SJSA1 (cell line): Measurements from ENCODE around the gene CBX8. TPM values are rescaled to one million over a fixed set of nuclear protein-coding genes. Genes with fewer than 3 reads are reported as not detected.
"Not testable (repeated sequence)": the region's sequence is repeated elsewhere in the genome, so short reads cannot be mapped to it uniquely, and the experiment has no call there.

Experiments
- DNase-seq, 2 experiments: peaks; one replicate each; pipeline ENCODE4 v3.0.0-alpha.2; 2015 to 2020; ENCODE audit warnings: low spot score in 2 of 2, low read depth in 1 of 2
- H3K27ac ChIP-seq: fragments of 250-450 bp; sonication (Bioruptor Pico); 2 replicates; pipeline ENCODE4 v1.5.1; 2020; ENCODE audit warnings: mild to moderate bottlenecking, moderate library complexity
- H3K27me3 ChIP-seq: fragments of 250-450 bp; sonication (Bioruptor Pico); replicated peaks from 2 replicates; pipeline ENCODE4 v1.5.1; 2020; ENCODE audit warnings: mild to moderate bottlenecking, moderate library complexity
- H3K36me3 ChIP-seq: fragments of 250-450 bp; sonication (Bioruptor Pico); 2 replicates; pipeline ENCODE4 v1.5.1; 2020; ENCODE audit warnings: mild to moderate bottlenecking
- H3K4me1 ChIP-seq: fragments of 250-450 bp; sonication (Bioruptor Pico); replicated peaks from 2 replicates; pipeline ENCODE4 v1.6.1; 2021; ENCODE audit warnings: mild to moderate bottlenecking
- H3K4me3 ChIP-seq: fragments of 250-450 bp; sonication (Bioruptor Pico); 2 replicates; pipeline ENCODE4 v1.5.1; 2020; ENCODE audit warnings: mild to moderate bottlenecking
- H3K9me3 ChIP-seq: fragments of 250-450 bp; sonication (Bioruptor Pico); replicated peaks from 2 replicates; pipeline ENCODE4 v1.5.1; 2020; ENCODE audit warnings: mild to moderate bottlenecking
- total RNA-seq: library from RNA; depleted of rRNA; stranded (reverse); fragments of >200 nt; shearing (Covaris generic); gene quantifications from 2 replicates; pipeline ENCODE4 v1.2.3, GENCODE V29; 2014

CBX8 gene
- total RNA-seq, 1 experiment from 2014 or later = 21.0 TPM

GRCh38 chr17:79774561-79774975, 22.3 kb downstream of the CBX8 start:
- no peak for DNase-seq
- H3K27ac ChIP-seq = no peak overlapping the region
- H3K36me3 ChIP-seq = peaks cover 9% of the 10 kb centered on the region
- peaks cover 67% of the 10 kb centered on the region for H3K27me3 ChIP-seq
- no peak overlapping the region for H3K4me3 ChIP-seq
- peaks cover 16% of the 10 kb centered on the region for H3K4me1 ChIP-seq
- H3K9me3 ChIP-seq = no peaks in the 10 kb centered on the region

- not testable (repeated sequence) for H3K27ac ChIP-seq, DNase-seq, H3K9me3 ChIP-seq, H3K36me3 ChIP-seq, H3K4me3 ChIP-seq, H3K4me1 ChIP-seq
- peaks cover 73% of the 10 kb centered on the region for H3K27me3 ChIP-seq
Observed at GRCh38 chr17:79772726-79773125, 24.2 kb downstream of the CBX8 start.

GRCh38 chr17:79771276-79771675, 25.6 kb downstream of the CBX8 start:
- Histone ChIP-seq H3K27me3 (peaks cover 73% of the 10 kb centered on the region), H3K27ac (no peak overlapping the region), H3K36me3 (no peaks in the 10 kb centered on the region)

GRCh38 chr17:79769570-79770506, 27.0 kb downstream of the CBX8 start:
- H3K36me3 ChIP-seq = no peaks in the 10 kb centered on the region
- no peak for DNase-seq
- no peaks in the 10 kb centered on the region for H3K4me1 ChIP-seq
- H3K27me3 ChIP-seq = peaks cover 66% of the 10 kb centered on the region
- no peak overlapping the region for H3K4me3 ChIP-seq
- peaks cover 5% of the 10 kb centered on the region; the same call in 1 of the 2 replicates for H3K9me3 ChIP-seq
- no peak overlapping the region for H3K27ac ChIP-seq

More at GRCh38 chr17:79771276-79771675, 25.6 kb downstream of the CBX8 start:
- DNase-seq = no peak
- H3K9me3 ChIP-seq = peaks cover 5% of the 10 kb centered on the region; the same call in 1 of the 2 replicates
- H3K4me3 ChIP-seq = no peak overlapping the region
- H3K4me1 ChIP-seq = no peaks in the 10 kb centered on the region

- H3K9me3 ChIP-seq = peaks cover 5% of the 10 kb centered on the region; the same call in 1 of the 2 replicates
- no peak overlapping the region for H3K27ac ChIP-seq
- H3K4me3 ChIP-seq = no peak overlapping the region
- H3K4me1 ChIP-seq = no peaks in the 10 kb centered on the region
- H3K36me3 ChIP-seq = no peaks in the 10 kb centered on the region
- no peak for DNase-seq
- peaks cover 46% of the 10 kb centered on the region for H3K27me3 ChIP-seq
Observed at GRCh38 chr17:79765708-79766107, 31.2 kb downstream of the CBX8 start.

GRCh38 chr17:79761894-79762589, 34.8 kb downstream of the CBX8 start:
- H3K4me3 ChIP-seq = no peak overlapping the region
- no peaks in the 10 kb centered on the region for H3K4me1 ChIP-seq
- H3K27me3 ChIP-seq = peaks cover 37% of the 10 kb centered on the region
- no peaks in the 10 kb centered on the region for H3K36me3 ChIP-seq
- DNase-seq = no peak
- H3K27ac ChIP-seq = no peak overlapping the region
- no peaks in the 10 kb centered on the region for H3K9me3 ChIP-seq

- Histone ChIP-seq H3K36me3 (no peaks in the 10 kb centered on the region), H3K27ac (no peak overlapping the region), H3K27me3 (peaks cover 41% of the 10 kb centered on the region), H3K9me3 (no peaks in the 10 kb centered on the region), H3K4me3 (no peak overlapping the region), H3K4me1 (no peaks in the 10 kb centered on the region)
- no peak for DNase-seq
Observed at GRCh38 chr17:79760197-79760906, 36.5 kb downstream of the CBX8 start.

GRCh38 chr17:79758271-79758670, 38.6 kb downstream of the CBX8 start:
- H3K4me1 ChIP-seq = no peaks in the 10 kb centered on the region

GRCh38 chr17:79757140-79757745, 39.6 kb downstream of the CBX8 start:
- no peak overlapping the region for H3K27ac ChIP-seq
- H3K4me1 ChIP-seq = no peaks in the 10 kb centered on the region
- no peaks in the 10 kb centered on the region for H3K36me3 ChIP-seq
- no peaks in the 10 kb centered on the region for H3K9me3 ChIP-seq
- no peak overlapping the region for H3K4me3 ChIP-seq
- peaks cover 35% of the 10 kb centered on the region for H3K27me3 ChIP-seq
- DNase-seq = no peak

More at GRCh38 chr17:79758271-79758670, 38.6 kb downstream of the CBX8 start:
- H3K27ac ChIP-seq = no peak overlapping the region
- H3K27me3 ChIP-seq = peaks cover 37% of the 10 kb centered on the region
- no peak for DNase-seq
- no peak overlapping the region for H3K4me3 ChIP-seq
- H3K9me3 ChIP-seq = no peaks in the 10 kb centered on the region
- no peaks in the 10 kb centered on the region for H3K36me3 ChIP-seq

GRCh38 chr17:79755591-79755990, 41.3 kb downstream of the CBX8 start:
- Histone ChIP-seq H3K9me3 (no peaks in the 10 kb centered on the region), H3K27ac (no peak overlapping the region), H3K4me3 (no peak overlapping the region), H3K4me1 (no peaks in the 10 kb centered on the region), H3K27me3 (peaks cover 49% of the 10 kb centered on the region), H3K36me3 (no peaks in the 10 kb centered on the region)
- DNase-seq = no peak

GRCh38 chr17:79754903-79755302, 42.0 kb downstream of the CBX8 start:
- peaks cover 56% of the 10 kb centered on the region for H3K27me3 ChIP-seq

GRCh38 chr17:79754370-79754769, 42.5 kb downstream of the CBX8 start:
- Histone ChIP-seq H3K4me1 (no peaks in the 10 kb centered on the region), H3K27me3 (peaks cover 61% of the 10 kb centered on the region)

More at GRCh38 chr17:79754903-79755302, 42.0 kb downstream of the CBX8 start:
- H3K4me3 ChIP-seq, H3K27ac ChIP-seq, H3K9me3 ChIP-seq, H3K4me1 ChIP-seq, DNase-seq, H3K36me3 ChIP-seq: not testable (repeated sequence)

GRCh38 chr17:79752175-79752574, 44.7 kb downstream of the CBX8 start:
- Histone ChIP-seq H3K4me1 (peaks cover 4% of the 10 kb centered on the region), H3K36me3 (no peaks in the 10 kb centered on the region), H3K27ac (no peak overlapping the region), H3K4me3 (no peak overlapping the region), H3K27me3 (peaks cover 75% of the 10 kb centered on the region), H3K9me3 (no peaks in the 10 kb centered on the region)
- DNase-seq = no peak

More at GRCh38 chr17:79754370-79754769, 42.5 kb downstream of the CBX8 start:
- no peaks in the 10 kb centered on the region for H3K9me3 ChIP-seq
- no peak for DNase-seq
- H3K36me3 ChIP-seq = no peaks in the 10 kb centered on the region
- H3K27ac ChIP-seq = no peak overlapping the region
- H3K4me3 ChIP-seq = no peak overlapping the region
